Measurements from ENCODE around the gene BARX1. TPM values are rescaled to one million over a fixed set of nuclear protein-coding genes. Genes with fewer than 3 reads are reported as not detected.

BARX1 gene
- total and polyA plus RNA-seq, 12 donors = 0.32 TPM; not detected in 11

DNA sequence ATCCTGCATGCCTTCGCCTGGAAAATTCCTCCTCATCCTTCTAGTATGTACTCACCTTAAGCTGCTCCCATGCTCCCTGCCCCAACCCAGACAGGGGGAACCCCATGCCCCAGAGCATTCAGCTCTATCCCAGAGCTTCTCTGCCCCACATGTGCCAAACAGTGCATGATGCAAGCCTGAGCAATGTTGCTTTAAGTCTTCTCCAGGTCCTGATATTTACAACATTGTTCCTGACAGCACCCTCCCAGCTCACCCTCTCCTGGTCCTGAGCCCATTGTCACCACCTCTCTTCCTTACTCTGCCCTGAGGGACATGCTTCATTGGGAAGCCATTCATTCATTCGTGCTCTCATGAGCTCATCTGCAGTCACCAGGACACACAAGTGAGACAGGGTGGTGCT lies 23.4 kb upstream of the BARX1 start:
- H3K27ac ChIP-seq = no peak overlapping the region
- TF ChIP-seq, protein P1, sequence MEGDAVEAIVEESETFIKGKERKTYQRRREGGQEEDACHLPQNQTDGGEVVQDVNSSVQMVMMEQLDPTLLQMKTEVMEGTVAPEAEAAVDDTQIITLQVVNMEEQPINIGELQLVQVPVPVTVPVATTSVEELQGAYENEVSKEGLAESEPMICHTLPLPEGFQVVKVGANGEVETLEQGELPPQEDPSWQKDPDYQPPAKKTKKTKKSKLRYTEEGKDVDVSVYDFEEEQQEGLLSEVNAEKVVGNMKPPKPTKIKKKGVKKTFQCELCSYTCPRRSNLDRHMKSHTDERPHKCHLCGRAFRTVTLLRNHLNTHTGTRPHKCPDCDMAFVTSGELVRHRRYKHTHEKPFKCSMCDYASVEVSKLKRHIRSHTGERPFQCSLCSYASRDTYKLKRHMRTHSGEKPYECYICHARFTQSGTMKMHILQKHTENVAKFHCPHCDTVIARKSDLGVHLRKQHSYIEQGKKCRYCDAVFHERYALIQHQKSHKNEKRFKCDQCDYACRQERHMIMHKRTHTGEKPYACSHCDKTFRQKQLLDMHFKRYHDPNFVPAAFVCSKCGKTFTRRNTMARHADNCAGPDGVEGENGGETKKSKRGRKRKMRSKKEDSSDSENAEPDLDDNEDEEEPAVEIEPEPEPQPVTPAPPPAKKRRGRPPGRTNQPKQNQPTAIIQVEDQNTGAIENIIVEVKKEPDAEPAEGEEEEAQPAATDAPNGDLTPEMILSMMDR (IDR thresholded peaks at IDR 0.05) = no peak
- no peak for TF ChIP-seq POLR2A (IDR thresholded peaks at IDR 0.05)
- WGBS, 4 donors = 68 to 95% (median 85%) methylated on average over 2 of the region's 2 CpGs
- H3K4me1 ChIP-seq (replicated peaks in 1 of 2) = no peaks in the 10 kb centered on the region
- no peaks in the 10 kb centered on the region for H3K27me3 ChIP-seq
- intact Hi-C loops (cut with DNase I) = no loop called here
- no peak for DNase-seq
- H3K36me3 ChIP-seq (replicated peaks in 1 of 2) = no peaks in the 10 kb centered on the region
- no peak overlapping the region for H3K4me3 ChIP-seq
- H3K9me3 ChIP-seq (replicated peaks in 1 of 3) = no peaks in the 10 kb centered on the region

DNA sequence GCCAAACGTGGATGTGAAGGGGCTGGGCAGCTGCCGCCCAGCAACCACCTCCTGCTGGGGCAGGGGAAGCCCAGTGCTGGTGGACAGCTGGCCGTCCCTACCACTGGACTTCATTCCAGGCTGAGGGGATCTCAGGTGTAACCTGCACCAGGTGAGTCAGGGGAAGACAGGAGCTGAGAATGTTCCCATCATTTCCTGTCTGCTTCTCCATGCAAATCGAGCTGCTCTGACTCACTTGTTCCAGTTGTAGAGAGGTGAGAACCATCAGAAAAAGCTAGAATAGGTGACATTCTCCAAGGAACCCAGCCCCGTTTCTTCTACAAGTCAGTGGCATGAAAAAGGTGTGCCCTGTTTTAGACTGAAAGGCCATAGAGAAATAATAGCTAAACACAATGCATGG lies 21.8 kb upstream of the BARX1 start:
- H3K4me3 ChIP-seq = no peak overlapping the region
- H3K4me1 ChIP-seq (replicated peaks in 1 of 2) = no peaks in the 10 kb centered on the region
- no peak for DNase-seq
- H3K36me3 ChIP-seq (replicated peaks in 1 of 2) = no peaks in the 10 kb centered on the region
- no peaks in the 10 kb centered on the region for H3K27me3 ChIP-seq
- TF ChIP-seq, protein P1 (IDR thresholded peaks at IDR 0.05) = no peak
- no peak for TF ChIP-seq POLR2A (IDR thresholded peaks at IDR 0.05)
- intact Hi-C loops (cut with DNase I) = no loop called here
- H3K27ac ChIP-seq = no peak overlapping the region
- no peaks in the 10 kb centered on the region for H3K9me3 ChIP-seq (replicated peaks in 1 of 3)
- WGBS, 4 donors = 60 to 75% (median 68%) methylated on average over 2 to 5 of the region's 5 CpGs

DNA sequence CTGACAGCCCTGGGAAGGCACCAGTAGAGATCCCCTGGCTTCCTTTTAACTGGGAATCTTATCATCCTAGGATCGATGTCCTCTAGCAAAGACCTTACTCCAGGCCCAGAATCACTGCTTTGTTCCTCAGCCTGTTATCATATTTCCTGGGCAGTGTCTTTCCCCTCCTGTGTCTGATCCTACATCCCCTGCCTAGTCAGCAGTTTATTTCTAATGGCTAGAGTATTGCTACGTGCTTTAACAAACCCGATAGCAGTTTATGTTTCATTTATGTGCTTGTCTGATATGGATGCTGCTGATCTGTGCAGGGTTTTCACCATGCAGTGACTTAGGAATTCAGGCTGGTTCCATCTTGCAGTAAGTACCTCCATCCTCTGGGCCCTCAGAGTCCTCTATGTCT lies 20.9 kb upstream of the BARX1 start:
- WGBS, 4 donors = 74 to 89% (median 81%) methylated on average over 3 of the region's 3 CpGs
- TF ChIP-seq, protein P1 (IDR thresholded peaks at IDR 0.05) = no peak
- TF ChIP-seq POLR2A (IDR thresholded peaks at IDR 0.05) = no peak
- intact Hi-C loops (cut with DNase I) = no loop called here

DNA sequence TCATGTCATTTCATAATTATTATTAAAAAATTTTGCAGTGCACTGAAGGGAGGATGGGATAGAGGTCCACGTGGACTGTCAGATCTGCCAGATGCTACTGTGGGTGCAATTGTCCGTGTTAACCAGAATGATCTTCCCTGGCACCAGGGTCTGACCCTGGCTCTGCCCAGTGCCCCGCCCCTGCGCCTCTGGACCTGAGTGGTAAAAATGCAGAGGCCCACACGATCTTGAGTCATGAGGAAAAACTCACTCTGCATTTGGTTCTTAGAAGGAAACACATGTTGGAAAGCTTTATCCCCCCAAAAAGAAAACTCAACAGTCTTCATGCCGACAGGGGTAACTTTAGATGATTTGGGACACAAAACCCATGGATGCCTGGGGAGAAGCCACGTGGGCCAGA lies 20.1 kb upstream of the BARX1 start:
- Histone ChIP-seq H3K27me3 (no peaks in the 10 kb centered on the region), H3K4me1 (replicated peaks in 1 of 2) (no peaks in the 10 kb centered on the region), H3K4me3 (no peak overlapping the region), H3K27ac (no peak overlapping the region), H3K36me3 (replicated peaks in 1 of 2) (no peaks in the 10 kb centered on the region), H3K9me3 (replicated peaks in 1 of 3) (no peaks in the 10 kb centered on the region)
- no peak for DNase-seq
- intact Hi-C loops (cut with DNase I) = no loop called here
- no peak for TF ChIP-seq POLR2A (IDR thresholded peaks at IDR 0.05)
- TF ChIP-seq, protein P1 (IDR thresholded peaks at IDR 0.05) = no peak
- WGBS, 4 donors = 85 to 89% (median 86%) methylated on average over 4 to 7 of the region's 7 CpGs

More for the DNA sequence above, 20.9 kb upstream of the BARX1 start:
- Histone ChIP-seq H3K9me3 (replicated peaks in 1 of 3) (no peaks in the 10 kb centered on the region), H3K27ac (no peak overlapping the region), H3K27me3 (no peaks in the 10 kb centered on the region), H3K36me3 (replicated peaks in 1 of 2) (no peaks in the 10 kb centered on the region), H3K4me1 (replicated peaks in 1 of 2) (no peaks in the 10 kb centered on the region), H3K4me3 (no peak overlapping the region)
- no peak for DNase-seq
